Measurements from ENCODE around the gene GJA5. TPM values are rescaled to one million over a fixed set of nuclear protein-coding genes. Genes with fewer than 3 reads are reported as not detected.
"Not testable (repeated sequence)": the region's sequence is repeated elsewhere in the genome, so short reads cannot be mapped to it uniquely, and the experiment has no call there.

Gene GJA5
- polyA plus RNA-seq, 1 donor: 15.8 TPM

GRCh38 chr1:147762233-147763024 is 2.0 kb upstream of the GJA5 start:
- DNase-seq (ENCODE audit: low read depth): no peak

GRCh38 chr1:147758379-147759100 is 1.9 kb downstream of the GJA5 start:
- no peak for DNase-seq (ENCODE audit: low read depth)

GRCh38 chr1:147757015-147757990 is 3.1 kb downstream of the GJA5 start:
- DNase-seq (ENCODE audit: low read depth): no peak

GRCh38 chr1:147756341-147756740 is 4.1 kb downstream of the GJA5 start:
- no peak for DNase-seq (ENCODE audit: low read depth)

GRCh38 chr1:147754661-147755060 is 5.7 kb downstream of the GJA5 start:
- DNase-seq (ENCODE audit: low read depth): no peak

- DNase-seq (ENCODE audit: low read depth): no peak
These were observed 7.3 kb downstream of the GJA5 start for GRCh38 chr1:147753081-147753480.

- no peak for DNase-seq (ENCODE audit: low read depth)
These were observed 7.9 kb downstream of the GJA5 start for GRCh38 chr1:147752511-147752910.

GRCh38 chr1:147751346-147751745 is 9.1 kb downstream of the GJA5 start:
- no peak for DNase-seq (ENCODE audit: low read depth)

GRCh38 chr1:147750618-147751217 is 9.7 kb downstream of the GJA5 start:
- no peak for DNase-seq (ENCODE audit: low read depth)

- DNase-seq (ENCODE audit: low read depth): no peak
These were observed 10.6 kb downstream of the GJA5 start for GRCh38 chr1:147749792-147750191.

- DNase-seq (ENCODE audit: low read depth): no peak
These were observed 11.6 kb downstream of the GJA5 start for GRCh38 chr1:147748676-147749350.

- DNase-seq (ENCODE audit: low read depth): no peak
These were observed 12.4 kb downstream of the GJA5 start for GRCh38 chr1:147747966-147748365.

GRCh38 chr1:147745271-147745670 is 15.1 kb downstream of the GJA5 start:
- DNase-seq (ENCODE audit: low read depth): no peak

- DNase-seq (ENCODE audit: low read depth): no peak
These were observed 19.3 kb downstream of the GJA5 start for GRCh38 chr1:147741065-147741464.

- DNase-seq (ENCODE audit: low read depth): no peak
These were observed 20.0 kb downstream of the GJA5 start for GRCh38 chr1:147740391-147740790.

GRCh38 chr1:147738739-147739476 is 21.5 kb downstream of the GJA5 start:
- no peak for DNase-seq (ENCODE audit: low read depth)

GRCh38 chr1:147738129-147738528 is 22.3 kb downstream of the GJA5 start:
- DNase-seq (ENCODE audit: low read depth): no peak

- no peak for DNase-seq (ENCODE audit: low read depth)
These were observed 23.5 kb downstream of the GJA5 start for GRCh38 chr1:147736883-147737282.

GRCh38 chr1:147735423-147735822 is 25.0 kb downstream of the GJA5 start:
- DNase-seq (ENCODE audit: low read depth): no peak

GRCh38 chr1:147734291-147734841 is 26.0 kb downstream of the GJA5 start:
- not testable (repeated sequence) for DNase-seq (ENCODE audit: low read depth)

All from forelimb muscle (tissue), 1 donor.